OCI-LY1 (cell line): ENCODE data around the gene UNC93B1.
"Not testable (repeated sequence)": the region's sequence is repeated elsewhere in the genome, so short reads cannot be mapped to it uniquely, and the experiment has no call there.

Experiments used
- H2AFZ ChIP-seq: fragments of 200-600 bp; sonication (generic), shearing (Covaris generic); 2 replicates; pipeline ENCODE4 v1.6.0; 2014; ENCODE audit warnings: antibody characterized with exemption, mild to moderate bottlenecking, low read length
- H3F3A ChIP-seq: fragments of 200-600 bp; sonication (generic), shearing (Covaris generic); 2 replicates; pipeline ENCODE4 v1.6.0; 2014; ENCODE audit warnings: mild to moderate bottlenecking, antibody characterized with exemption, low read length, moderate library complexity; ENCODE audit not compliant: insufficient read depth
- H3K27ac ChIP-seq: fragments of 200-600 bp; sonication (generic); 2 replicates; pipeline ENCODE4 v1.5.1; 2014; ENCODE audit warnings: low read length, mixed run types, mild to moderate bottlenecking, low read depth; ENCODE audit not compliant: poor library complexity, severe bottlenecking
- H3K27me3 ChIP-seq: fragments of 200-600 bp; sonication (generic); 2 replicates; pipeline ENCODE4 v1.6.0; 2014; ENCODE audit warnings: antibody characterized with exemption, mild to moderate bottlenecking, low read length, moderate library complexity; ENCODE audit not compliant: insufficient read depth
- H3K36me3 ChIP-seq: fragments of 200-600 bp; sonication (generic); 2 replicates; pipeline ENCODE4 v1.6.1; 2014; ENCODE audit warnings: mild to moderate bottlenecking, antibody characterized with exemption, low read length, moderate library complexity, mixed read lengths; ENCODE audit not compliant: insufficient read depth
- H3K4me1 ChIP-seq: fragments of 200-600 bp; sonication (generic); 2 replicates; pipeline ENCODE4 v1.5.1; 2014; ENCODE audit warnings: mild to moderate bottlenecking, low read length, moderate library complexity; ENCODE audit not compliant: insufficient read depth, severe bottlenecking
- H3K4me2 ChIP-seq: fragments of 200-600 bp; sonication (generic), shearing (Covaris generic); 2 replicates; pipeline ENCODE4 v1.6.1; 2014; ENCODE audit warnings: low read length
- H3K4me3 ChIP-seq: fragments of 200-600 bp; sonication (generic); 2 replicates; pipeline ENCODE4 v1.5.1; 2014; ENCODE audit warnings: low read length, low read depth, mild to moderate bottlenecking, mixed read lengths; ENCODE audit not compliant: poor library complexity, severe bottlenecking
- H3K79me2 ChIP-seq: fragments of 200-600 bp; shearing (Covaris generic); 2 replicates; pipeline ENCODE4 v1.6.1; 2016; ENCODE audit warnings: mixed run types, low read length, mixed read lengths; ENCODE audit not compliant: insufficient read depth
- H3K9ac ChIP-seq: fragments of 200-600 bp; sonication (generic), shearing (Covaris generic); 2 replicates; pipeline ENCODE4 v1.6.1; 2014; ENCODE audit warnings: mild to moderate bottlenecking, low read length, mixed read lengths
- H3K9me2 ChIP-seq: fragments of 200-600 bp; sonication (generic), shearing (Covaris generic); 2 replicates; pipeline ENCODE4 v1.6.1; 2014; ENCODE audit warnings: low read depth, mild to moderate bottlenecking, low read length, mixed read lengths
- H3K9me3 ChIP-seq: fragments of 200-600 bp; shearing (Covaris generic); 2 replicates; pipeline ENCODE4 v1.6.1; 2014; ENCODE audit warnings: low read length, mixed read lengths
- H4K20me1 ChIP-seq: fragments of 200-600 bp; sonication (generic), shearing (Covaris generic); 2 replicates; pipeline ENCODE4 v1.6.0; 2016; ENCODE audit warnings: mild to moderate bottlenecking, low read length; ENCODE audit not compliant: insufficient read depth
- TF ChIP-seq, protein P1 (sequence below): fragments of 200-600 bp; sonication (generic), shearing (Covaris generic); IDR thresholded peaks from 2 replicates; pipeline ENCODE4 v1.5.1; 2017; ENCODE audit warnings: mild to moderate bottlenecking, antibody characterized with exemption, low read length, moderate library complexity, mixed read lengths

Gene UNC93B1

DNA sequence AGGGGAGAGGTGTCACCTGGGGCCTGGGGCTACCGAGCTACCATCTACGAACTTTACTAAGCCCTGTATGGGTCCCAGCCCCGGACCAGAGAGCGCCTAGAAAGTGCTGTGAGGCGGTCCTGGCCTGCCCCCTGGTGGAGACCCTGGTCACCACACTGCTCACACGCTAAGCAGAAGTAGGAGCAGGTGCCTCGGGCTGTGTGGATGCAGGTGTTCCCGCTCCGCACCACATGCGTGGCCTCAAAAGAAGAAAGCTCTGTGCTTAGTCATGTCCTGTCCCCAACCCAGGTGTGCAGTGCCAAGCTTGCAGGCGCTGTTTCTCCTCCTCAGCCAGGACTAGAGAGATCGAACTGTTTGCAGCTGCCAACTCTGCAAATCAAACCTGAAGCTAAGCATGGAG is 10.1 kb downstream of the UNC93B1 start:
- TF ChIP-seq, protein P1, sequence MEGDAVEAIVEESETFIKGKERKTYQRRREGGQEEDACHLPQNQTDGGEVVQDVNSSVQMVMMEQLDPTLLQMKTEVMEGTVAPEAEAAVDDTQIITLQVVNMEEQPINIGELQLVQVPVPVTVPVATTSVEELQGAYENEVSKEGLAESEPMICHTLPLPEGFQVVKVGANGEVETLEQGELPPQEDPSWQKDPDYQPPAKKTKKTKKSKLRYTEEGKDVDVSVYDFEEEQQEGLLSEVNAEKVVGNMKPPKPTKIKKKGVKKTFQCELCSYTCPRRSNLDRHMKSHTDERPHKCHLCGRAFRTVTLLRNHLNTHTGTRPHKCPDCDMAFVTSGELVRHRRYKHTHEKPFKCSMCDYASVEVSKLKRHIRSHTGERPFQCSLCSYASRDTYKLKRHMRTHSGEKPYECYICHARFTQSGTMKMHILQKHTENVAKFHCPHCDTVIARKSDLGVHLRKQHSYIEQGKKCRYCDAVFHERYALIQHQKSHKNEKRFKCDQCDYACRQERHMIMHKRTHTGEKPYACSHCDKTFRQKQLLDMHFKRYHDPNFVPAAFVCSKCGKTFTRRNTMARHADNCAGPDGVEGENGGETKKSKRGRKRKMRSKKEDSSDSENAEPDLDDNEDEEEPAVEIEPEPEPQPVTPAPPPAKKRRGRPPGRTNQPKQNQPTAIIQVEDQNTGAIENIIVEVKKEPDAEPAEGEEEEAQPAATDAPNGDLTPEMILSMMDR: peak; percentile 46
- H3K9ac ChIP-seq, H3K4me3 ChIP-seq, H2AFZ ChIP-seq, H3K27me3 ChIP-seq, H3K36me3 ChIP-seq, H3K79me2 ChIP-seq, H3K9me2 ChIP-seq, H3K9me3 ChIP-seq, H4K20me1 ChIP-seq, H3F3A ChIP-seq, H3K4me2 ChIP-seq: not testable (repeated sequence)
- H3K27ac ChIP-seq: peak overlapping the region; percentile 49
- H3K4me1 ChIP-seq: peaks cover 17% of the 10 kb centered on the region

- not testable (repeated sequence) for H3K9me2 ChIP-seq, H3K4me3 ChIP-seq, H3K9ac ChIP-seq, H3K27ac ChIP-seq, H3F3A ChIP-seq, H3K4me1 ChIP-seq, H3K79me2 ChIP-seq, H3K27me3 ChIP-seq, H2AFZ ChIP-seq, H3K4me2 ChIP-seq, H4K20me1 ChIP-seq, H3K36me3 ChIP-seq, H3K9me3 ChIP-seq
Measured at GRCh38 chr11:67991347-67992121, 12.4 kb downstream of the UNC93B1 start.

GRCh38 chr11:67990546-67991346 is 13.2 kb downstream of the UNC93B1 start:
- H3K27ac ChIP-seq, H3K4me1 ChIP-seq, H3K36me3 ChIP-seq, H3K79me2 ChIP-seq, H3K9me3 ChIP-seq, H2AFZ ChIP-seq, H3K27me3 ChIP-seq, H3K4me2 ChIP-seq, H4K20me1 ChIP-seq, H3K9ac ChIP-seq, H3K9me2 ChIP-seq, H3K4me3 ChIP-seq, H3F3A ChIP-seq: not testable (repeated sequence)

DNA sequence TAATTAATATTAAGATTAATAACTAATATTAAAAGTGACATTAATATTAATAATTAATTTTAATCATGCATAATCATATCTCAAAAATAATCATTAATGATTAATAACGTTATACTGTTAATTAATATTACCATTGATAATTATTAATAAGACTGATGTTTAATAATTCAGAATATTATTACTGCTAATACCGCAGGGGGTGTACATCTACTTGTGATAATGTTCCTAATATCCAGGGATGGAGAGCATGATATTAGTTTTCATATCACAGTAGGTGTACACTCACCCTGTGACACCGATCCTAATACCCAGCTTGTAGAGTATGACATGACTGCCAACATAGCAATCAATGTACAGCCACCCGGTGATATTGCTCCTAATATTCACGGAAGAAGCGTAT is 18.6 kb downstream of the UNC93B1 start:
- H3K27me3 ChIP-seq, H3K4me3 ChIP-seq, H4K20me1 ChIP-seq, H3K9me3 ChIP-seq, H3K36me3 ChIP-seq, H3K4me2 ChIP-seq, H3K27ac ChIP-seq, H3K79me2 ChIP-seq, H3F3A ChIP-seq, H3K9ac ChIP-seq, H2AFZ ChIP-seq, H3K9me2 ChIP-seq, H3K4me1 ChIP-seq: not testable (repeated sequence)
